Spleen (tissue), 7 donors: Measurements from ENCODE around the gene CCDC170.

Experiments used
- CTCF ChIP-seq, 11 experiments: fragments of 200-600 bp in 7 of 11; fragments of 450-650 bp in 4 of 11; sonication (generic) in 4 of 11; IDR thresholded peaks in 8 of 11; conservative IDR thresholded peaks in 3 of 11; 1 replicate in 7 of 11; 2 replicates in 4 of 11; pipeline versions ENCODE4 v1.4.0 to v1.8.0; 2016 to 2021; ENCODE audit warnings: antibody characterized with exemption in 11 of 11, inconsistent platforms in 4 of 11, mild to moderate bottlenecking in 1 of 11
- POLR2A ChIP-seq, 3 donors: fragments of 450-650 bp; IDR thresholded peaks; one replicate each; pipeline ENCODE4 v1.5.1; 2017; ENCODE audit warnings: antibody characterized with exemption in 3 of 3, mild to moderate bottlenecking in 1 of 3
- POLR2AphosphoS5 ChIP-seq, 3 donors: sonication (generic); formaldehyde crosslinking; IDR thresholded peaks; one replicate each; pipeline ENCODE4 v1.5.1; 2017; ENCODE audit warnings: antibody characterized with exemption in 3 of 3
- donor health status: DM: no; HTN: no; CAD: no; lungs with moderate emphysema.
- donor health status: DM: no; HTN: no; CAD: no.
- donor health status: DM: no; HTN: no; CAD: no.

- TF ChIP-seq POLR2A (IDR thresholded peaks at IDR 0.05) (no peak), CTCF (IDR thresholded peaks at IDR 0.05 in 8 of 11, conservative IDR thresholded peaks at IDR 0.05 in 3 of 11) (no peak), POLR2AphosphoS5 (IDR thresholded peaks at IDR 0.05) (no peak)
Measured at GRCh38 chr6:151537556-151537955, 43.7 kb downstream of the CCDC170 start.
